Heart left ventricle (tissue), 13 donors: ENCODE measurements around the gene ARL15.

Experiments used
- CTCF ChIP-seq, 12 donors: fragments of 200-600 bp; sonication (generic) in 4 of 12; IDR thresholded peaks; one replicate each; pipeline versions ENCODE4 v1.5.0 to v1.8.0; 2018 to 2022; ENCODE audit warnings: antibody characterized with exemption in 12 of 12, mild to moderate bottlenecking in 5 of 12
- POLR2A ChIP-seq, 2 donors: fragments of 450-650 bp; IDR thresholded peaks; one replicate each; pipeline ENCODE4 v1.6.1; 2017; ENCODE audit warnings: antibody characterized with exemption in 2 of 2, mild to moderate bottlenecking in 2 of 2, moderate library complexity in 2 of 2
- donor health status: ischemic (EF 13 %, LVEDD 7.1; RV severe dilation, severe dysfunction).
- donor health status: DM: no; HTN: yes; CAD: no.
- donor health status: DM: no; HTN: no; CAD: no.
- donor health status: ischemic (EF 25% LVEDD 6.9; RV normal size, moderate dysfunction).
- donor health status: ischemic (EF 25% LVEDD 5.7; RV mildly dilated, moderate dysfunction).
- donor health status: ischemic (EF 35%, LVEDD 5.7; RV mildly dilated, moderate dysfunction).
- donor health status: nonischemic (EF 11% LVEDD 7.7; RV severe dilation, severe dysfunction).
- donor health status: DM: yes; HTN: yes; CAD: no.
- donor health status: PGD.
- donor health status: ischemic (EF 29% LVEDD 5.4; RV normal size, mild dysfunction).
- donor health status: nonischemic (EF 23%, LVEDD 6.1; RV moderate dilation, normal function).

GRCh38 chr5:54325272-54325609, 14.9 kb upstream of the ARL15 start:
- no peak for TF ChIP-seq CTCF (IDR thresholded peaks at IDR 0.05)
- TF ChIP-seq POLR2A (IDR thresholded peaks at IDR 0.05) = no peak
